GM18873 (cell line): ENCODE measurements around the gene POU6F2.

Experiments used
- ATAC-seq: cut with Tn5 transposase; IDR thresholded peaks from one replicate; pipeline ENCODE4 v1.9.1; 2021; ENCODE audit warnings: mild to moderate bottlenecking, moderate library complexity, moderate number of reproducible peaks; ENCODE audit not compliant: unreplicated experiment, low FRiP score

The POU6F2 gene

DNA sequence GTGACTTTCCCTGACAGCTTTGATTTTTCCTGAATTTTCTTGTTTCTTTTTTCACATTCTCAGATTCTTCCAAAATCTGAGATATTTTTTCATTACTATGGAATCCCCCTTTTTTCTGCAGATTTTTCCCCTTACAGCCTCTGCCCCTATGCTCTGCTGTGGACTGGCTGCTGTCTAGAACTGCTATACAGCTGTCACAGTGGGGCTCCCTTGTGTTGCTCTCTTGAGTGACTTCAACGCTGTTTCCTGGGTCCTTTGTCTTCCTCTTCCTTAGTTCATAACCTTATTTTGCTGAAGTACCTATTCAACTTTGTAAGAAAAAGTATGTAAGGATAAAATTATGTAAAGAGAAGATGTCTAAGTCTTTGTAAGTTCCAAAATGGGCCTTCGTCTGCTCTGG is 354.4 kb downstream of the POU6F2 start:
- no peak for ATAC-seq

DNA sequence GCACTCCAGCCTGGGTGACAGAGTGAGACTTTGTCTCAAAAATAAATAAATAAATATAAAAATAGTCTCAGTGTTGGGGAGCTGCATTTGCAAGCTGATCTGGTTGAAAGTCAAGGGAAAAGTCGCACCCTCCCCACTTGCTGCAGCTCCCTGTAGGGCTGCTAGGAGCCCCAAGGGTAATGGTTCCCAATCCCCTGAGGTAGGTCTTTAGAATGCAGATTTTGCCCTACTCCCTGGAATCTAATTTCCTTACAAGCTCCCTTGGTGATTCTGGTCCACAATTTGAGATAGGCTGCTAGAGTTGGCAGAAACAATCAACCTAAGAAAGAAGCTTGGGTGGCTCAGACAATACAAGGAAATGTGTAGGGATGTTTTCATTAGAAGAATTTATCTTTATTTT is 356.0 kb downstream of the POU6F2 start:
- no peak for ATAC-seq

DNA sequence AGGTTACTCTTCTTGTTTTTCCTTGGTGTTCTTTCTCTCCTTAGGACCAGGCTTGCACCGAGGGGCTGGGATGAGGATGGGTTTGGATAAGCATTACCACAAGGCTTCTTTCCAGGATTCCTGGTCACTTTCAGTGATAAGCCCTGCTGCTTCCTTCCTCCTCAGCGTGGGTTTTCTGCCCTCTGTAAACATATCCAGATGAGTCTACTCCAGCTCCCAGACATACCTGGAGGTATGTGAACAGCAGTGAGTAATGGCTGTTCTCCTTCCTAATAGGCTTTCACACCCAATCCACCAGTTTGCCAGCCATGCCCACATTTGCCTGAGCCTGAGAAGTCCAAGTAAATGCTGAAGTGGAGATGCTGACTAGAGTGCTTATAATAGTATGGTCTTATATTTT is 358.7 kb downstream of the POU6F2 start:
- no peak for ATAC-seq

DNA sequence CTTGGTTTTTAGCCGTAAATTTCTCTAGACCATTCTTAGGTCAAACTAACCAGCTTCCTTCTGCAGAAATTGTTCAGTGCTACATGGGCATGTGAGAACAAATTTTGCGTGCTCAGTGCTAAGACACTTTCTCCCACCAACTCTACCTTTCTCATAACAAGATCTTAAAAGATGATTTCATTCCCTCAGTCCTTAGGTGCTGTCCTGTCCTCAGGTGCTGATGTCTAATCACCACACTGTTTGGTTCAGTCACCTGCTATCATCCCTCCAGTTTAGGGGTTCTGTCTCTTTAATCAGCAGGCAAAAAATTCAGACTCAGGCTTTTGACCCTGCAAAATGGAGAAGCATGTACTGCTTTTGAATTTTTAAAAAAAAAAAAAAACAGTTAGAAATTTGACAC is 361.0 kb downstream of the POU6F2 start:
- no peak for ATAC-seq

DNA sequence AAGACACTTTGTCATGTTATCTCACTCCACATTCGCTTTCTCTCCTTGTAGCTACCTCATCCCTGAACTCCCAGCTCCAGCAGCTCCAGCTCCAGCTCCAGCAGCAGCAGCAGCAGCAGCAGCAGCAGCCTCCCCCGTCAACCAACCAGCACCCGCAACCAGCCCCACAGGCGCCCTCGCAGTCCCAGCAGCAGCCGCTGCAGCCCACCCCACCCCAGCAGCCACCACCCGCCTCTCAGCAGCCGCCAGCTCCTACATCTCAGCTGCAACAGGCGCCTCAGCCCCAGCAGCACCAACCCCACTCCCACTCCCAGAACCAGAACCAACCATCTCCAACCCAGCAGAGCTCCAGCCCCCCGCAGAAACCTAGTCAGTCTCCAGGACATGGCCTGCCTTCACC is 361.9 kb downstream of the POU6F2 start:
- ATAC-seq = no peak

GRCh38 chr7:39341083-39341482 is 363.4 kb downstream of the POU6F2 start:
- ATAC-seq = no peak

GRCh38 chr7:39342763-39343162 is 365.1 kb downstream of the POU6F2 start:
- ATAC-seq = no peak

GRCh38 chr7:39349452-39350123 is 371.9 kb downstream of the POU6F2 start:
- no peak for ATAC-seq

DNA sequence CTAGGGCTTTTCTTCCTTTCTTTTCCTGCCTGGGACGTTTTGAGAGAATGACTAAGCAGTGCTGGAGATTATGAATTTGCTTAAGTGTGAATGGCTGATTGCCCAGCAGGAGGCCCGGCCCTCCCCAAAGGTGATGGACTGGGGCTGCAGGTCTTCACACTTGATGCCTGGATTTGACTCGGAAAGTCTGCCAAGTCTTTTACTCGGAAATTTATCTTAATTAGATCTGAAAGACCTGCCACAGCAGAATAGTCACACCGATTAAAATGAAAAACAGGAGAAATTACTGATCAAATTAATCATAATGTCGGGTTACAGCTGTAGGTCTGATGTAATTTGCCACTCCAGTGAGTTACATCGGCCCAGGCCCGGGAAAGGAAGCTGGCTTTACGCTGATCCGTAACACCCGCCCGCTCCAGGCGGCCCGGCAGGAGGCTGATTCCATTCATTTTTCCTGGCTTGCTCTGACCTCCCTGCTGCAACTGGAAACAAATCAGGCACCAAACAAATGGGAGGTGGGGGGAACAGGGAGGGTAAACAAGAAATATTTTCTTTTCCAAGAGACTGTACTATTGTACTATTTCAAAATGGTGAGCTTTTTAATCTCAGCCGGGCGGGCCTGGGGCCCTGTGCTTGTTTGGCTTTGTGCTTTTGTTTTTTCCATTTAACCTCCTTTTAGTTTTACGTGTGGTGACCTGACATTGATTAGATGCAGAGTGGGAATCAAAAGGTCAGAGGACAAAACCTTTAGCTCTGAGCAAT is 376.1 kb downstream of the POU6F2 start:
- ATAC-seq = no peak

DNA sequence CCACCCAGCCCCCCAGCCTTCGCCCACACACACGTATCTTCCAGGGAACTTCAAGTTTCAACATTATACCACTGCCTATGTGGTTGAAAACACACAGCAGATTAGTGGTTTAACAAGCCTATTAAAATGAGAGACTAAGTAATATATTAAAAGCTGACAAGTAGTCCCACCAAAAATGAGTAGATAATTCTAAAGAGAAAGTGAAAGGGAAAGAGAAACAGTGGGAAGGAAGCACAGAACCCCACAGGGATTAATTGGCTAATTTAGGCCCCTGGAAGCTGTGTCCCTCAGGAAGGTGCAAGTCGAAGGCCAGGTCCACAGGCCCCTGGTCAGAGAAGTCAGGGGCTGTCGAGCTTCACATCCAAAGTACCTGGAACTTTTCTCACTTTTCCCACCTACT is 378.0 kb downstream of the POU6F2 start:
- ATAC-seq = no peak

DNA sequence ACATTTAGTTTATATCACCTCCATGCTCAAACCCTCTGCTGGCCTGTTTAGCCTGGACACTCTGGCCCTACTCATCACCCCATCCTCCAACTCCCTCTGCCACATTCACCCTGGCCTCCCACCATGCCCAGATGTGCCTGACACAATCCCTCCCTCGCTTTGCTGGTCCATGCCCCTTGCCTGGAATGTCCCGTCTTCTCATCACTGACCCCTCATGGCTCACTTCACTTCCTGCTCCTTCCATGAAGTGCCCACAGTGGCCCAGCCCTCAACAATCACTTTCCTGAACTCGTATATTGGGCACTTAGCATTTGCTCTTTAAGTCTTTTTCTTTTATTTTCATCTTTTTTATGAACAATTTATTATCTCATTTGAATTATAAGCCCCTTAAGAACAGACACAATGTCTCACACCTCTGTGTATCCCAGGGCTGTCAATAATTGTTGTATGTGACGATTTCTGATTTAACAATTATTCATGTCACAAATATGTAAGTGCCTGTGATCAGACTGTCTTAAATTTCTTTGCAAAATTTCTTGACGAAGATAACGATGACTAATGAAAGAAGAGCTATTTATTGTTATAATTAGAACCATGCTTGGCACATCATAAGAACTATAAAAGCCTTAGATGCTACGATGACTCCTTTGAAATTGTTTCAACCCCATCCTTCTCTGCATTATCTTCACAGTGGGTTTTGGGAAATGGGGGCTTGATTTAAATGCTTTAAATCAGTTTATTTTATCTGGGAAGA is 378.6 kb downstream of the POU6F2 start:
- ATAC-seq = no peak

DNA sequence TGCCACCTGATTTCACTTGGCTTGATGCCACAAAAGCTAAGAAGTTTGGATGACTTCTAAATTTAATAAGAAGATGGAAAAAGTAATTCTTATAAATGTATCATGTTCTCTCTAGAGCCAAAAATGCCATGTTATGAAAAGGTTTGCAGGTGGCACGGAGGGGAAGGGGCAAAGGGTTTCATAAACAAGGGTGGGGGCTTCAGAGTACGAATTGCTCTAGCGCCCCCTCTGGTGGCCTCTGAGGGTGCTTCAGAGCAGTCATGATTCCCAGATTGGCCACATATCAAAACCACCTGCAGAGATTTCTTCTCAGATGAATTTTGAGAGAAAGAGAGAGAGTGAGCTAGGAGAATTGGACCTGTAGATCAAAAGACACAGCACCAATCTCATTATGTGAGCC is 379.9 kb downstream of the POU6F2 start:
- no peak for ATAC-seq

GRCh38 chr7:39360038-39360437 is 382.3 kb downstream of the POU6F2 start:
- no peak for ATAC-seq

DNA sequence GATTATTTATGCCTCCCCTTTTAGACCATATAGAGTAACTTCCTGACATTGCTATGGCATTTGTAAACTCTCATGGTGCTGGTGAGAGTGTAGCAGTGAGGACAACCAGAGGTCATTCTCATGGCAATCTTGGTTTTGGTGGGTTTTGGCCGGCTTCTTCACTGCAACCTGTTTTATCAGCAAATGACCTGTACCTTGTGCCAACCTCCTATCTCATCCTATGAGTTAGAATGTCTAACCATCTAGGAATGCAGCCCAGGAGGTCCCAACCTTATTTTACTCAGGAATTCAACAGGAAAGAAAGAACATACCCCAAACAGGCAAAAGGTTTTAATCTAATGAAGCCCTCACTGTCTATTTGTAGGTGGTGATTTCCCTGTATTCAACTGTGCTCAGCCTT is 383.1 kb downstream of the POU6F2 start:
- ATAC-seq = no peak

DNA sequence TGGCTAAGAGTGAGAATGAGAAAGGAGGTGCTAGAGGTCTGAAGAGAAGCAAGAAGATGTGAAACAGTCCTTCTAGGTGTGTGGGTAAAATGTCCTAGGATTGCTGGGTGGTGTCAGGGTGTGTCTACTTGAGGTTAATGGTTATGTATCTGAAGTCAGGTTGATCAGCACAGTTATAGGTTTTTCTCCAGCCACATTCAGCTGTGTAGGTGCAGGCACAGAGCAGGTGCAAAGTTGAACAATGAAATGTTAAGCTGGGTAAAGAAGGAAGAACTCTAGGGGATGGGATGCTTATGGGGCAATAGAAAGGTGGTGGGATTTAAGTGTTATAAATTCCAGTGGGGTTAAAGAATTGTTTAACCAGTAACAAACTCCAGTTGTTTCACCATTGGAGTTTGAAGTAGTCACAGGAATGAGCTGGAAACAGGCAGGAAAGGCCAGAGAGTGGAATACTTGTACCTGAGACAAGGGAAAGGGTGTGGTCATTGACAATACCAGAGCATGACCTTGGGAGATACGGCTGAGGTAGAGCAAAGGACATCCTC is 388.1 kb downstream of the POU6F2 start:
- no peak for ATAC-seq

DNA sequence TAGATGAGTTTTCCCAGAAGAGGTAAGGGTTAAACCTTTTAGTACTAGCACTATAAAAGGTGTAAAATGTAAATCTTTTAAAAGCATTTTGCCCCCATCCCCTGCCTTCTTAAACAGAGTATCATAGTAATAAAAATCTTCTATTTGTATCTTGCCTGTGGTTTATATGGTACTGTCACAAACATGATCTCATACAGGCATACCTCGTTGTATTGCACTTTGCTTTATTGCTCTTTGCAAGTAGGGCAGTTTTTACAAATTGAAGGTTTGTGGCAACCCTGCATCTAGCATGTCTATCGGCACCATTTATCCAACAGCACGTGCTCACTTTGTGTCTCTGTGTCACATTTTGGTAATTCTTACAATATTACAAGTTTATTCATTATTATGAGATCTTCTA is 389.7 kb downstream of the POU6F2 start:
- no peak for ATAC-seq

DNA sequence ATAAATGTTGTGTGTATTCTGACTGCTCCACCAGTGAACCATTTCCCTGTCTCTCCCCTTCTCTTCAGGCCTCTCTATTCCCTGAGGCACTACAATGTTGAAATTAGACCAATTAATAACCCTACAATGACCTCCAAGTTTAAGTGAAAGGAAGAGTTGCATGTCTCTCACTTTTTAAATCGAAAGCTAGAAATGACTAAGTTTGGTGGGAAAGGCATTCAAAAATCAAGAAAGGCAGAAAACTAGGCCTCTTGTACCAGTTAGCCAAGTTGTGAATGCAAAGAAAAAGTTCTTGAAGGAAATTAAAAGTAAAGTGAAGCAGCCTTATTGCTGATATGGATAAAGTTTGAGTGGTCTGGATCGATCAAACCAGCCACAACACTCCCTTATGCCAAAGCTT is 390.2 kb downstream of the POU6F2 start:
- ATAC-seq = no peak

DNA sequence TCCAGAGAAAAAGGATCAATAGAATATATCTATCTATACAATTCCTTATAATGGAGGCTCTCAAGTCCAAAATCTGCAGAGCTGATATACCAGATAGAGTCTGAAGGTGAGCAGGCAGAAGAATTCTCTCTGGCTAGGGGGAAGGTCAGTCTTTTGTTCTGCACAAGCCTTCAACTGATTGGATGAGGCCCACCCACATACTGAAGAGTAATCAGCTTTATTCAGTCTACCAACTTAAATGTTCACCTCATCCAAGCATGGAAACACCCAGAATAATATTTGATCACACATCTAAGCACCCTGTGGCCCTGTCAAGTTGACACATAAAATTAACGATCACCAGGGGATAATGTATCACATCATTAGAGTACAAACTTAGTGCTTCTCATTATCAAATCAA is 394.7 kb downstream of the POU6F2 start:
- ATAC-seq = no peak

- no peak for ATAC-seq
Observed at GRCh38 chr7:39374436-39375040, 396.8 kb downstream of the POU6F2 start.

DNA sequence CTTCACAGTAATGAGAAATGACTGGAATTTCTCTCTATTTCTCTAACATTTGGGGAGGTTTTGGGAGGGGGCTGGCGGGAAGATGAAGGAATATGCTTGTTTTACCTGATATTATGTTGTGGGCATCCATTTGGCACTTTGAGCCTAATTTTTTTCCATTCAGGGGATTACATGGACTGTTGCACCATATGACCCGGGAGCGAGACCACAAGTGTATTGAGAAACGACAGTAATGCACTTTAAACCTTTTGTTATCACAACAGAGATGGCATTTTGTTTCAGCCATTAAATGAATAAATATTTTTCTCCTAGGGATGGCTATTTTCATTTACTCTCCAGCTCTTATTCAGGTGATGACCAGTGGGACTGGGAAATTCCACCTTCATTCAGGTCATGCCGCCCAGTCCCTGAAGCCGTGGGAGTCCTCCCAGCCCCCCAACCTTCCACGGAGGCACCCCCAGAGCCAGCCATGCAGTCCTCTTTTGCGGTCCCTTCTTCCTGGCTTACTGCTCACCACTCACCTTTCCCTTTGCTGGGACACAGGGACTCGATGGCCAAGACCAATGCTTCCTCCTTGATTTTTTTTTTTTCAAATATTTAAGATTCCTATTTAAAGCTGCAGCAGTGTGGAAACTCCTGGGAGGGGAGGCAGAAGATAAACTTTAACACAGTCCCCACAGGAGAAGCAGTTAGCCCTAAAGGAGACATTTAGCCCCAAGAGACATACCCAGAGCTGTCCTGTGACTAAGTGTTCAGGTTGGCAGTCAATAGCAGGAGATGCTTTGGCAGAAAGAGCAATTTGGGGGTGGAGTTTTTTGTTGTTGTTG is 397.6 kb downstream of the POU6F2 start:
- no peak for ATAC-seq
